Measurements from ENCODE around the gene ACOT7.

The ACOT7 gene

DNA sequence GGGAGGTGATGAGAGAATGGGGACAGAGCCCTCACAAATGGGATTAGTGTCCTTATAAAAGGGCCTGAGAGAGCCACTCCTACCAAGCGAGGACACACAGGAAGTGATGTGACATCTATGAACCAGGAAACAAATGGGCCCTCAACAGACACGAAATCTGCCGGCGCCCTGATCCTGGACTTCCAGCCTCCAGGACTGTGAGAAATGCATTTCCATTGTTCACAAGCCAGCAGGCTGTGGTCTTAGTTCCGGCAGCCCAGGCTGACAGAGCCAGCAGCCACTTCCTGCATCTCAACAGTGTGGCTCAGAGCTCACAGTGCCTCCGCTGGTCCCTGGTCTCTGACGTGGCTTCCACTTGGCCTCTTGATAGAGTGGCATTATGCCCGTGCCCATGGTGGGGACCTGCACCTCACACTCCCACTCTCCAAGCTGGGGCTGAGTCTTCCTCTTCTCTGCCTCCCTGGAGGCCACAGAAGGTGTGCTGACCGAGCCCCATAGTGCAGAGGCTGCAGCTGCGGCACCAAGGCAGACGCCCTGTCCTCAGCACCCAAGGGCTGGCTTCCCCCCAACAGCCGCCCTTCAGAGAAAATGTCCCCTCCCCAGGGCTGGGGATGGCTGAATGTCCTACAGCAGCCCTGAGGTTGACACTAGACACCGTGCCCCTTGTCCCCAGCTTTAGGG lies 44.9 kb downstream of the ACOT7 start:
- no peak for DNase-seq (ENCODE audit: low read depth in 4 of 4, low spot score in 1 of 4)

DNA sequence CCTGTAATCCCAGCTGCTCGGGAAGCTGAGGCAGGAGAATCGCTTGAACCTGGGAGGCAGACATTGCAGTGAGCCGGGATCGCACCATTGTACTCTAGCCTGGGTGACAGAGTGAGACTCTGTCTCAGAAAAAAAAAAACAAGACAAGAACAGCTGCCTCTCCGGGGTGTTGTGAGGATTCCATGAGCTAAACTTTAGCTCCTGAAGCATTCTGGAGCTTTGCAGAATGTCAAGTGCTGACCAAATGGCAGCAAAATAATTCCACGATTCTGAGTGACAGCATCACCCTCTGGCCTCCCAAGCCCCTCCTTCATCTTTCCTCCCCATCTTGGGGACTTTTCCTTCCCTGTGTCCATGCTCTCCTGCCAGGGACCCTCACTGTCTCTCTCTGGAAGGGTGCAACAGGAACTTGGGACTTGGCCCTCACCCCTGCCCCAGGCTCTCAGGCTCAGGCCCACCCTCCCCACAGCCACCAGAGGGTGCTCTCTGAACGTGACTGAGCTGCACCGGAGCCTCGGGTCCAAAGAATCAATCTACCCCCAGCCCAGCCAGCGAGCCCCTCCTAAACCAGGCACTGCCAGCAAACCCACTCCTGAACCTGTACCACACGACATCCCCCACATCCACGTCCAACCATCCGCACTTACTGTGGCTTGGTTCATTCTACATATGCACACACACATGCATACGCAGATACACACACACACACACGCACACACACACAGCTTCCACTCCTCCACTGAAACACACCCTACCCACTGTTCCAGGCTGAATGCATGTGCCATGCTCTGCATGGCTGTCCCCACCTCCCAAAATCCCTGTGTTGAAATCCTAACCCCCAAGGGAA lies 45.7 kb downstream of the ACOT7 start:
- peak in 2 of 4 experiments; percentile 37 to 41 for DNase-seq (ENCODE audit: low read depth in 4 of 4, low spot score in 1 of 4)

DNA sequence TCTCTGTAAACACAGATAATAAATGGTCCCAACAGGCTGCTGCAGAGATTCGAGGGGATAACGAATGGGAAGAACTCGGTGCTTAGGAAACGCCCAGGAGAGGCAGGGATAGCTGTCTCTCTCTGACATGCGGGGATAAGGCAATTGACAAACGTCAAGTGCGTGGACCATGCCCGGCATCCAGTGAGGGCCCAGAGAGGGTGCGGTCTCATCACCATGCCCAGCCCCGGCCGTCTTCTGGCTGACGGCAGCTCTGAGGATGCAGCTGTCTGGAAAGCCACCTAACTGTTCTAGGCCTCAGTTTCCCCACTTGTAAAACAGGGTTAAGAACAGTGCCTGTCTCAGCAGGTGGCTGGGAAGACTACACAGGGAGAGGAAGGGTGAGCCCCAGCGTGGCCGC lies 48.1 kb downstream of the ACOT7 start:
- no peak for DNase-seq (ENCODE audit: low read depth in 4 of 4, low spot score in 1 of 4)

DNA sequence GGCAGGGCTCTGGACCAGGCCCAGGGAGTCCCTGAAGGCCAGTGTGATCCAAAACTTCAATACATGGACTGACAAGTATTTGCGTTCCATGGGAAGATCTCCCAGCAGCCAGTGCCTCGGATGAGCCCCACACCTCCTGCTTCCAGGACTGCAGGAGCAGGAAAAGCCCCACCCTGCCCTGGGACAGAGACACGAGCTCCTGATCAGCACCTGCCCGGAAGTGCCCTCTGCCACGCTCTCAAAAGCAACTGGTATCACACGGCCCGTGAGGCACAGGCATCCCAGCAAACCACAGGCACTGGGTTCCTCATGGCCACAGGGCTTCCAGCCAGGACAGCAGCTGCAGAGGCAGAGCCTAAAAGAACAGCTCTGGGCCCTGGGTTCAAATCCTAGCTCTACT lies 48.6 kb downstream of the ACOT7 start:
- no peak for DNase-seq (ENCODE audit: low read depth in 4 of 4, low spot score in 1 of 4)

DNA sequence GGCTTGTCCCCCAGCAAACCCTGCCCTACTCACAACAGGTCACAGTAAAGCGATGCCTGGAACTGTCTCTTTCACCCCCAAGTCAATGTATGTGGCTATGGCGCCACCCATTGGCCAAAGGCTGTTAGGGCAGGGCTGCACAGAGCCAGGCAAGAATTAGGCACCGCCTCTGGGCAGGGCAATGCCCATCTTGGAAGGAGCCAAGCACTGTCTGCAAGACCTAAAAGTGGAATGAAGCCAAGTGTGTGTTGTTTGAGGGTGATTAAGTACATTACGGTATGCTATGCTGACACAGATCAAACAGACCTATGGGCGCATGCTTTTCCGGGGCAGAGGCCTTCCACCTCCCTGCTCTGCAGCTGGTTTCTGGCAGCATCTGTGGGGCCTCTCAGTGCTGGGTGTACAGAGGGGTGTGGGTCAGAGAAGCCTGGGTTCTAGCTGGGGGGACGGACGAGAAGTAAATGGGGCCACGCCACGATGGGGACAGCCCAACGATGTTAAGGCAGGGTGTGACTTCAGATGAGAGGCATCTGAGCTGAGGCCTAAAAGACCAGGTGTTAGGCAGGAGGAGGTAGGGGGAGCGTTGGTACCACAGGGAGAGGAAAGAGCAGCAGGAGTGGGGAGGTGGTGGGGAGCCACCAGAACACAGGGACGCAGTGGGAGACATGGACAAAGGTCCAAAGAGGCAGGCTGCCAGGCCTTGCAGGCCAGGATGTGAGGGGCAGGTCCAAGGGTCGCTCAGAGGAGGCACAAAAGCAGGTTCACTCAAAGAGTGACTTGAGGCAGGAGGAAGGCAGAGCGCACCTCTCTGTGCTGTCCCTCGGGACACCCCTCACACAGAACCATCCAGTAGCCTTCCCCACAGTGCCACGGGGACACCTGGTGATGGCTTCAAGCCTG lies 49.8 kb downstream of the ACOT7 start:
- peak in 2 of 4 experiments; percentile 40 to 41 for DNase-seq (ENCODE audit: low read depth in 4 of 4, low spot score in 1 of 4)

DNA sequence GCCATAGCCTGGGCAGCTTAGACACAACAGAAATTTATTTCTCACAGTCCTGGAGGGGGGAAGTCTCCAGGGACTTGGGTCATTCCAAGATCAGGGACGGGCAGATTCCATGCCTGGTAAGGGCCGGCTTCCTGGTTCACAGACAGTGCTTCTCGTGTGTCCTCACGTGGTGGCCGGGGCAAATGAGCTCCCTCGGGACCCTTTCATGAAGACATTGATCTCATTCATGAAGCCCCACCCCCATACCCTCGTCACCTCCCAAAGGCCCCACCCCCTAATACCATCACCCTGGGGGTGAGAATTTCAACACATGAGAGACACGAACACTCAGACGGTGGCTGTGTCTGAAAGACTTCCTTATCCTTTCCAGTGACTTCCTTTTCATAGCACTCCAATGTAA lies 51.5 kb downstream of the ACOT7 start:
- no peak for DNase-seq (ENCODE audit: low read depth in 4 of 4, low spot score in 1 of 4)

DNA sequence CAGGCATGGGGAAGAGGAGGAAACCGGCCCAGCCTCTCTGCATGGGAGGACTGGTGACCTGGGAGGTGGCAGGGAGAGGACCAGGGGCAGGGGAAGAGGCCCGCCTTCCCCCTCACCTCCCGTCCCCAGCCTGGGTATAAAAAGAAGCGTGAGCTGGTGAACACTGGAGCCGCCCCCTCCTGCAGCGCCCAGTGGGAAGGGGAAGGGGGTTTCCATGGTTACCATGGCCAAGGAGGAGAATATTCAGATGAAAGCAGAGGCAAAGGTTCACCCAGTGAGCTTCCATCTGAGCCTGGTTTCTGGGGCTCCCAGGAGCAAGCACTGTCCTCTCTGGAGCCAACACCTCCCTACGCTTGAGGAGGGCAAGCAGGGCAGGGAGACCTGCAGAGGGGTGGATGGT lies 54.9 kb downstream of the ACOT7 start:
- no peak for DNase-seq (ENCODE audit: low read depth in 4 of 4, low spot score in 1 of 4)

DNA sequence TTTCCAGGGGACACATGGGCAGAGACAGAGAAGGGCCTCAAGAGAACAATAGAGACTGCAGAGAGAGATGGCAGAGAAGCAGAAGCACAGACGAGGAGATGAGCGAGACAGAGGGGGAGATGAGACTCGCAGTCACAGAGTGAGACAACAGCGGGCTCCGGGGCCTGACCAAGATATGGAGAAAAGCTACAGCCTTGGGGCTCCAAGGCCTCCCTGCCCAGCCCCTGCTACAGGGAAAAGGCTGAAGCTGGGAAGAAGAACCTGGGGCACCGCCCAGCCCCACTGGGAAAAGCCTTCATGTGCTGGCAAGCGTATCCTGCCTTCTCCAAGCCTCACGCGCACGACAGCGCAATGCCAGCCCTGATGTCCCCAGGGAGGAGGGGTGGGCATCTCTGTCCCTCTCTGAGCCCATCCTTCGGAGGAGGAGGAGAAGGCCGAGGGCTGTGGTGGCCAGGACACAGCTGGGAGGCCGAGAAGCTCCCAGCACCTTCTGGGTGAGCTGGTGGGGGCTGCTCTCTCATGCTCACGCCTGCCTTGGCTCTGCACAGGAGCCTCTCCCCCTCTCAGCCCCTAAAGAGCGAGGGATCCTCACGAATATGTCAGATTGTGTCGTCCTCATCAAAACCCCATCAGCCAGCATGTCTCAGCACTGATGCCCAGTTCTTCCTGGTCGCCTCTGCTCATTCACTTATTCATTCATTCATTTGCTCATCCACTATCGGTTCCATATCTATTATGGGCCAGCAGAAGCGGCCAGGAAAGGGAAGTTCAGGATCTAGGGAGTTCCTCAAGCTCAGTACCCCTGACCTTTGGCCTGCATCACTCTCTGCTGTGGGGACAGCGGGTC lies 56.6 kb downstream of the ACOT7 start:
- DNase-seq (ENCODE audit: low read depth in 4 of 4, low spot score in 1 of 4) = no peak

DNA sequence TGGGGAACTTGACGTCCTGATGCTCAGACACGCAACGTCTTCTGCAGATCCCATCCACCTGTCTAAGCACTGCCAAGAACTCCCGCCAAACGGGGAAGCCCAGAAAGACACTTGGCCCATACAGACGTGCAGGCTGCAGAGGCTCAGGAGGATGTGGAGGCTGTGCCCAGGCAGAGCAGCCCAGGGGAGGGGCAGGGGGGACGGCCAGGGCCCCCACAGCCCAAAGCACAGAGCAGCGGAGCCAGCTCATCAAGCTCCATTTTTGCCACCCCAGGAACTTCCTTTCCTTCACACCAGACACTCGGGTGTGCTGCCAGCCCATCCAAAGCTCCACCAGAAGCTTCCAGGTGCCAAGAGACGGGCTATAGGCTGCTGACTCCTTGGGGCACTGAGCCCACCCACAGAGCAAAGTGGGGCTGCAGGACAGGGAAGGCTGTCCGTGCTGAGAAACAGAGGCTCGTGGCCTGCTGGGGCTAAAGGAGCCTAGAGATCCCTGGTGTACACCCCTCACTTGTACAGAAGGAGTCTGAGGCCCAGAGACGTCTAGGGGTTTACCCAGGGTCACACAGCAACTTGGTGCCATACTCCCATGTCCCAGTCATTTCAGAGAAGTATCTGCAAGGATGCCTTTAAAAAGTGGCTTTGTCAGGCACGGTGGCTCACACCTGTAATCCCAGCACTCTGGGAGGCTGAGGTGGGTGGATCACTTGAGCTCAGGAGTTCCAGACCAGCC lies 59.1 kb downstream of the ACOT7 start:
- no peak for DNase-seq (ENCODE audit: low read depth in 4 of 4, low spot score in 1 of 4)

DNA sequence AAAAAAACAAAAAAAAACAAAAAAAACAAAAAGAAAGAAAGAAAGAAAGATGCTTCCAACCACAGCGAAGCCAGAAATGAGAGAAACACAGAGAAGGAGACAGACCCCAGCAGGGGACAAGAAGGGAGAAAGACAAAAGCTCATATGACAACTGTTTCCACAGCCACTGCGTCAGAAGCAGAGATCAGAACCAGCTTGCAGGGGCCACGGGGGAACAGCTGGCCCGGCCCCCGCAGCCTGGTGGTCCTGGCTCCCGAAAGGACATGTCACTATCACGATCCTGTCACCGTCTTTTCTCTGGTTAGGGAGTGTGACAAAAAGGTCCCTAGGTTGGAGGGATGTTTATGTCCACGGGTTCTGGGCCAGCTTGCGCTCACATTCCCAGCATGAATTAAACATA lies 60.7 kb downstream of the ACOT7 start:
- DNase-seq (ENCODE audit: low read depth in 4 of 4, low spot score in 1 of 4) = no peak

DNA sequence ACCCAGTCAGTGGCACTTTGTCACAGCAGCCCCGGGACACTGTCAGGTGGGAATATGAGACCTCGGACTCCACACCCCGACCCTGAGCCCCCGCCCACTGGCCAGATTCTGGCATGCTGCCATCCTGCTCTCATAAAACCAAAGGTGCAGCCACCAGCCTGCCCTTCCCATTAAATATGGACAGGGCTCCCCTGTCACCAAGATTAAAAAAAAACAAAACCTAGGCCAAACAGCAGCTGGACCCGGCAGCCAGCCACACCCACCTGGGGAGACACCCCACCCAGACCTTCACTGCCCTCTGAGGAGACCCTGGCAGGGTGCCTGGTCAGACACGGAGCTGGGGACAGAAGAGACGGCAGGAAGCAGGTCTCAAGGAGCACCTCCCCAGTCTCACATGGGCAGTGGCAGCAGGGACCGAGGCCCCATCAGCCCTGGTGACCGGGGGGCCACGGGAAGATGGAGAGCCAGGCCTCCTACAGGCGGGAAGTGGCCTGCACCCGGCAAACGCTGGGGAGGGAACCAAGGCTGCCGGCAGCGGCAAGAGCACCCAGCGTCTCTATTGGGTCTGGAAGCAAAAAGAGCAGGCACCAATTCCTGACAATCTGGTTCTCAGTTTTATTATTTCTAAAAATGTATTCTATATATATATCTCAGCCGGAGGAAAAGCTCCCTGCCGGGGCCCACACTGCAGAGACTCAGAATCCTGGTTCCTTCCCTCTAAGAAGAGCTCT lies 61.9 kb downstream of the ACOT7 start:
- DNase-seq (ENCODE audit: low read depth in 4 of 4, low spot score in 1 of 4) = no peak

DNA sequence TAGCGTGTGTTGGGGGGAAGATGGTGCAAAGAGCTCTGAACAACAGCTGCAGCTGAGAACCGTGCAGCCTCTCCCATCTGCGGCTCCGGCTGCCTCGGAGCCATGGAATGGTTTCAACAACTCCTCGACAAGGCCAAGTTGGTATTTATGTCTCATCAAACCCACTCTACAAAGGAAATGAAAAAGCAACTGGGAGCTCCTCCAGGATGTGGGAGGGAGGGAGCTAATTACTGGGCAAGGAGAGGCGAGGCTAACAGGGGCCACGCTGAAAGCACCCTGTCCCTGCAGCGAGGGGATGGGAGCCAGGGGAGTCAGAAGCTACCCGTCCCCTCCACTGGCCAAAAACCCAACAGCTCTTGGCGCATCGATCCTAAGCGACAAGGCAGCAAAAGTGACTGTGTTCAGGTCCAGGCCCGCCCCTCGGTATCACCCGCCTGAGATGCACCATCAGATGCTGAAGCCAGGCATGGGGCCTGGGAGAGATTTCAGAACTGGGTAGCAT lies 63.1 kb downstream of the ACOT7 start:
- no peak for DNase-seq (ENCODE audit: low read depth in 4 of 4, low spot score in 1 of 4)

DNA sequence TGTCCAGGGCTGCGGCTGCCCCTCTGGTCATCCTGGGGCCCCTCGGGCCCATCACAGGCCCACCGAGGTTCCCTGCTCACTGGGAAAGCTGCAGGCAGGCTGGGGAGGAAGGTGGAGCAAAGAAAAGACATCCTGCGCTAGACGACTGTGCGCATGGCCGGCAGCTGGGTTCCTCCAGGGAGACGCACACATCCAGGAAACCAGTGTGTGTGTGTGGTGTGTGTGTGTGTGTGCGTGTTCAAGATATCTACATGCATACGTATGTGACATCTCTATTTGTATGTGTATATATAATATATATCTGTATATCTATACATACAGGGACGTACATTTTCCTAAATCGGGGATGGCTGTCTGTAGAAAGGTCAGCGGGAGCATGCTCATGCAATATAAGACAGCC lies 63.7 kb downstream of the ACOT7 start:
- DNase-seq (ENCODE audit: low read depth in 4 of 4, low spot score in 1 of 4) = no peak

DNA sequence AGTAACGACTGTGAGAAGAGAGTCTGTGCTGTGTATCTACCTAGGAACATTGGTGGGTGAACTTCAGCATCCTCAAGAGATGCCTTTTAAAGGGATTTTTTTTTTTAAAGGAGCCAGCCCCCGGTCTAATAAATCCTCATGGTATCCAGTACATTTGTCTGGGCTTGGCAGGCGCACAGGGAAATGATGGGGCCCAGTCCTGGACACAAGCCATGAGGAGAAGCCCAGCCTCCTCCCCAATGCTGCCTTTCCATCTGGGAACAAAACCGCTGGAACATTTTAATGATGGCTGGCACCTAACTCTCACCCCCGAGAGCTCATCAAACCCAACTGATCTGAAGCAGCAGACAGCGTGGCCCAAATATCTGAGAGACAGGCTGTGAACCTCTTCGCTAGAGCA lies 64.2 kb downstream of the ACOT7 start:
- DNase-seq (ENCODE audit: low read depth in 4 of 4, low spot score in 1 of 4) = no peak

DNA sequence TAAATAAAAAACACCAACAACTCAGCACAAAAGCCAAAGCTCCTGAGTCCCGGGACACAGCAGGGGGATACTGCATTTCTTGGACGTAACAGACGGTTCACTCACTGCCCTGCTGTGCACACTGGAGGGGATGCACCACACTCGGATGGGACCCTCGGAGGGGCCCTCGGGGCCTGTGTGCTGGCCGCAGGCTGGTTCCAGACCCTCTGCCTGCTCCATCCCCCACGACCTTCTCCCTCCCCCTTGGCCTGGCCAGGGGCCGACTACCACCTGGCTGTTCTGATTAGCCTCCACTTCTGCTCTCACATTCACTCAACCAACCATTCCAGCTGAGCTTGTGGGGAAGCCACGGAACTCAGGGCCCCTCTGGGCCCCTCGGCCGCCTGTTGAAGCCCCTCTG lies 64.9 kb downstream of the ACOT7 start:
- DNase-seq (ENCODE audit: low read depth in 4 of 4, low spot score in 1 of 4) = no peak

DNA sequence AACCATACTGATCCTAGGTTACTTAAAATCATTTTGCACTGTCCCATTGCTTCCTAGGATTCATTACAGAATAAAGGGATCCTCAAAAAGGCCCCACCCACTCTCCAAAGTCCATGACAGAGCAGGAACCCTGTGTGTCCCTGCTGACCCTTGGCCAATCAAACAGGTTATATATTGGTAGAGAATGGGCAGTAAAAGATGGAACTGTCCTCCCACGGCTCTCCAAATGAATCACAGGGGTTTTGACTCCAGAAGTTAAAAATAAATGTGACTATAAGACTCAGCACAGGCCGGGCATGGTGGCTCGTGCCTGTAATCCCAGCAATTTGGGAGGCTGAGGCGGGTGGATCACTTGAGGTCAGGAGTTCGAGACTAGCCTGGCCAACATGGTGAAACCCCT lies 65.5 kb downstream of the ACOT7 start:
- no peak for DNase-seq (ENCODE audit: low read depth in 4 of 4, low spot score in 1 of 4)

DNA sequence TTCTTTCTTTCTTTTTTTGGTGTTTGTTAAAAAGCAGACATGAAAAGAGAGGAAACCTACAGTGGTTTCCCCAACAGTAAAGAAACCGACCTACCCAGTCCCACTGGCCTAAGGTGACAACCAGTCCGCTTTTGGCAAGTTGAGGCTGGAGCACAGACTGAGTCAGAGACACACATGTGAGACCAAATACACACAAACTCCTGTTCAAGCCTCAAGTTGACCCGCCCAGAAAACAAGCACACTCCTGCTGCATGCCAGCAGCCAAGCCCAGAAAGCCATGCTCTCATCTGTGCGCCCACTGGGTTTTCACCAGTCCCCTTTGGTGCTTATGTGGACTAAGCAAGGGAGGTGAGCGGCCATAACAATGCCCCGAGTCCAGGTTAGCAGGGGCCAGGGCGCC lies 68.1 kb downstream of the ACOT7 start:
- no peak for DNase-seq (ENCODE audit: low read depth in 4 of 4, low spot score in 1 of 4)

DNA sequence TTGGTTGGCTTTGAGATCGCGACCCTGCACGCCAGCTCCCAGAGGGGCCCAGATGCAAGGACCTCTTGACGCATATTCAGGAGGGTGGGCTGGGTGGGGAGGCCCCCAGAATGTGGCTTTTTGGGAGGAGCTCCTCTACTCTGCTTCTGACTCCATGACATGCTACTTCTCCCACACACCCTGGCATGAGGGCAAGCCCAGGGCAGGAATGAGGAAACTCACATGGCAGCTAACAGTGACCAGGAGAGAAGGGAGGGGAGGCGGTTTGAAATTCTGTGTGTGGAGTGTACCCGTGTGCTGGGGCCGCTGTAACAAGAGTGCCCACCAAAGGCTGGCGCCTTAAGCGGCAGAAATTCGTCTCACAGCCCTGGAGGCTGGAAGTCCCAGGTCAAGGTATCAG lies 71.4 kb downstream of the ACOT7 start:
- no peak for DNase-seq (ENCODE audit: low read depth in 4 of 4, low spot score in 1 of 4)

DNA sequence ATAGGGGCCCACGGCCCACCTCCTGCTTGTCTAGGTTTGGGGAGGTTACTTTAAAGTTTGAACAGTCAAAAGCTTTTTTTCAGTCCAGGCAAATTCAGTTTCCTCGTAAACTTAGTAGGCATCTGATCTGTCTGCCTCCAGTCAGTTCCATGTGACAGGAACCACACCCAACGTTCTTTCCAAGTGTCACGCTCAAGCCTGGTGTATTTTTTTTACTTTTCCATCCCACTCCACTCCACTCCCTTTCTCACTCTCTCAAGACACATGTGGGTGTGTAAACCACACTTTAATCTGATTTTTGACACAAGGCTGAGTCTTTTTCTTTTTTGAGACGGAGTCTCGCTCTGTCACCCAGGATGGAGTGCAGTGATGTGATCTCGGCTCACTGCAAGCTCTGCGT lies 72.4 kb downstream of the ACOT7 start:
- DNase-seq (ENCODE audit: low read depth in 4 of 4, low spot score in 1 of 4) = no peak
